Ramos (cell line): ENCODE data around the gene LAMB1.

ENCODE experiments used
- in situ Hi-C: fragments of 300-500 bp; cut with MboI; formaldehyde crosslinking; loops from one replicate; pipeline ENCODE4 v1.14.3; 2022; ENCODE audit warnings: low sequenced_read_pairs; ENCODE audit not compliant: unreplicated experiment

LAMB1 gene

DNA sequence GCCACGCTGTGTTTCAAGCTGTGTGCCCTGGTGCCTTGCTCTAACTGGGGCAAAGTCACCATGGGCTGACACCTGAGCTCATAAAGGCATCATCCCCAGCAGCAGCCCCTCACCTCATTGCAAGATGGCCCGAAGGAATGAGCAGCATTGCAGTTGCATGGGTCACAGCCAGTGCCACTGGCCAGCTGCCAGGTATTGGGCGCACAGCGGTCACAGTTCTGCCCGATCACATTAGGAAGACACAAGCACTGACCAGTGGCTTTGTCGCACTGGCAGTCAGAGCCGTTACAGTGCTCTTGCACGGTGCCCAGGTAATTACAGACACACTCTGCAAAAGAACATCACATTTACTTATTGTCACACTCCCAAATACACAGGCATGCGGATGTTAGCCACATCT, 51.1 kb downstream of the LAMB1 start:
- in situ Hi-C loops: no loop called here

DNA sequence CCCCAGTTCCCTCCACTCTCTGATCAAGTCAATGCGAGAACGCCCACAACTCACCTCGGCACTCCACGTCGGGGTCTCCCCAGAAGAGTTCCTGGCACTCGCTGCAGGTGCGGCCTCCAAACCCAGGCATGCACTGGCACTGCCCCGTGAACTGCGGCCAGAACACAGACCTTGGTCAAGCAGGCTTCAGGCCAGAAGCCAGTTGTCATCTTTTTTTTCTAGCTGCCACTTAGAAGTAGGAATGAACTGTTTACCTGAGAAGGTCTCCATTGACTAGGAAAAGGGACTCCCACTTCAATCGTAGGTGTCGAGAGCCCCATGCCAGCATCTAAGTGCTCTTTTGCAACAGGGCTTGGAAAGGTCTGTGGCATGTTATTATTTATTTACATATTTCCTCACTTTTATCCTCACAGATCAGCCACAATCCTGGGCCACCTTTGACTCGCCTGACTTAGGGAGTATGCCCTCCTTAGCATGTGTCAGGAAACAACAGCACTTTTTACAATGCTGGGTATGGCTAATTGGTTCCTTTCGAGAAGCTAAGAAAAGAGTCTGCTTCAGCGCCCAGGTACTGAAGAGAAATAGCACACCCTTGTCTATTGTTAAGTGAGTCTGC, 51.7 kb downstream of the LAMB1 start:
- in situ Hi-C loops: no loop called here

DNA sequence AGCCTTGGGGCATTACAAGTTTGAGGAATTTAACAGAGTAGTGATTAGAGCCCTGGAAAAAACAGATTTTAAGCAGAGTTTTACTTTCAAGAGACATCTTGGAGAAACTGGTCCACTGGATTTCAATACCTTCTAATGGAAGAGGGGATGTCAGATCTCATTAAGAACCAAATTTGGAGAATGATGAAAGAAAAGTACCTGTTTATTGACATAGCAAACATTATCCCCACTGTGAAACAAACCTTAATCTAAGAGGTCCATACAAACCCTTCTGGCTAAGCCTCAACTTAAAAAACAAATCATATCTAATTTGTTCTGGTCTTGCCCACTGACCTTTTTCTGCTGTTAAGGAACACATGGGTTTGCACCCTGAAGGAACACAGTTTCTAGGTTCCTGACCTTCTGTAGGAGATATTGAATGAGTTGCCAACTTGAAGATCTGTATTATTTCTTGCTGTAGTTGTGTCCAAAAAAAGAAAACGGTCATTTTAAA, 53.5 kb downstream of the LAMB1 start:
- in situ Hi-C loops: no loop called here

DNA sequence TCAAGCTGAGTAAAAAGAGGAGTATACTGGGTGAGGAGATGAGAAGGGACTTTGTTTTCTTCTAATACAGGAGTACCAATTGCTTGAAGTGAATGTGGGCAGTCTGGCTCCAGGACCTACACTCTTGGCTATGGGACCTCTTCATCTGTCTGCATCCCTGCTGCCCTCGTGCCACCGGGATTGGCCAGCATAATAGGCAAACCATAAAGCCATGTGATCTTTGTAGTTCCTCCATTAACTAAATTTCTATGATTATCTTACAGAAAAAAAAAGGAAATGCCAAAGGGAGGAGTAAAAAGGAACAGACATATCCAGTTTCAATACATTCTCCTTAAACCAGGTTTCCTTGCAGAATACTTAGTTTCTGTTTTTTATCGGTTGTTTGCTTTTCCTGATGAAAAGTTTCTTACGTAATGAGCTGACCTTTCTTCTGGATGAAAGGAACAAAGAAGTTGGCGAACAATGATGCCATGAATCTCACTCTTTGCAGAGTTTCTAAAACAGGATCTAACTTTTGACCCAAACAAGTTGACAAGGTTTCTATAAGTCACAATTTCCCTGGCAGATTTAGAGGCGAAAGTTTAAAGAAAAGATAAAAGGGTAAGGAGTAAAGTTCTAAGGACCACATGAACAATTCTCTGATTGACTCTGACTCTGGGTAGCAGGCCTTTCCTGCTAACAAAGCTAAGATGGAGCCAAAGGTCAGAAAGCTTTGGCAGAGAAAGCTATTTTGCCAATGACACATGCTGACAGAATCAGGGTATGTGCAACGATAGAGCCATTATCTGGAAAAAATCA, 54.1 kb downstream of the LAMB1 start:
- in situ Hi-C loops: no loop called here

DNA sequence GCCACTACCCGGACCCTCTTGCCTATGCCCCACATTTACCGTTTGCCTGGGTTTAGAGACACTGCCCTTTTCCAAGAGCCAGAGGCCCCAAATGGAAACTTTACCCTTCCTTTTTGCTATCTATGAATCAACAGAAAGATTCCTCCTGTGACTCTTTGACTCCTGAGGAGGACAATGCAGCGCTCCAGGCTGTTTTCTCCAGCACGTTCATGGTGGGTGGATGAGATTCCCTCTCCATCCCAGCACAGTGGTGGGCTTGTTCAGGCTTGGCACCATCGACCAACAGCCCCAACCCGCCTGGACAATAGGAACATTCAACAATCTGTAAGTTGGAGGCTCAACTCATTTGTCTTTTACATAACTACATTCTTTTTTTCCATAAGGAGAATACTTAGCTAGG, 56.1 kb downstream of the LAMB1 start:
- in situ Hi-C loops: no loop called here

DNA sequence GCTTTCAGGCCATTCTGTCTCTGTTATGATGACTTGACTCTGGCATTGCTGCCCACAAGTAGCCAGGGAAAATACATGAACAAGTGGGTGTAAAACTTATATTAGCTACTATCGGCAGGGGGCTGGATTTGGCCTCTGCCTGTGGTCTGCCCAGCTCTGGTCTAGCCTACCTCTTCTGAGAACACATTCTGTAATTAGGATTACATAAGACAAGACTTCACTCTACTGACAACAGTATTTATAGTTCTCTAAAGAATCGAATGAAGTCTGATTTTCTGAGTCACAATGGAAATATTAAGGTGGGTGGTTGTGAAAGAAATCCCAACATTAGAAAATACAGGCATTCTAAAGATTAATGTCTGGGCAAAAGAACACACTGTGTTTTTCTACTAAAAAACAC, 56.5 kb downstream of the LAMB1 start:
- in situ Hi-C loops: no loop called here

DNA sequence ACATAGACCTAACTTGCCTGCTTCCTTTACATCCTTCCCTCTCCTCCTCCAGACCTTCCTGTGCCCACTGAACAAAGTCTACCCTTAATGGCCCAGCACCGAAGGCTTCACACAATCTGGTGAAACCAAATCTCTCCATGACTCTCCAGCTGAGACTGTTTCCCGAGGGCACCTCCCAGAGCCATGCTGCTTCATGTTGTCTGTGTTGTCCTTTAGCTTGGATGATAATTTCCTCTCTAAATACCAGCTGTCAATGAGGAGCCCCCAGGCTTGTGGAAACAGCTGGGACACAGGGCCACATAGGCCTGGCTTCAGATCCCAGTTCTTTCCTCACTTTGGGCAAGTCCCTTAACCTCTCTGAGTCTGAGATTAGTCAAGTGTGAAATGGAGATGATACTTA, 57.6 kb downstream of the LAMB1 start:
- in situ Hi-C loops: no loop called here

DNA sequence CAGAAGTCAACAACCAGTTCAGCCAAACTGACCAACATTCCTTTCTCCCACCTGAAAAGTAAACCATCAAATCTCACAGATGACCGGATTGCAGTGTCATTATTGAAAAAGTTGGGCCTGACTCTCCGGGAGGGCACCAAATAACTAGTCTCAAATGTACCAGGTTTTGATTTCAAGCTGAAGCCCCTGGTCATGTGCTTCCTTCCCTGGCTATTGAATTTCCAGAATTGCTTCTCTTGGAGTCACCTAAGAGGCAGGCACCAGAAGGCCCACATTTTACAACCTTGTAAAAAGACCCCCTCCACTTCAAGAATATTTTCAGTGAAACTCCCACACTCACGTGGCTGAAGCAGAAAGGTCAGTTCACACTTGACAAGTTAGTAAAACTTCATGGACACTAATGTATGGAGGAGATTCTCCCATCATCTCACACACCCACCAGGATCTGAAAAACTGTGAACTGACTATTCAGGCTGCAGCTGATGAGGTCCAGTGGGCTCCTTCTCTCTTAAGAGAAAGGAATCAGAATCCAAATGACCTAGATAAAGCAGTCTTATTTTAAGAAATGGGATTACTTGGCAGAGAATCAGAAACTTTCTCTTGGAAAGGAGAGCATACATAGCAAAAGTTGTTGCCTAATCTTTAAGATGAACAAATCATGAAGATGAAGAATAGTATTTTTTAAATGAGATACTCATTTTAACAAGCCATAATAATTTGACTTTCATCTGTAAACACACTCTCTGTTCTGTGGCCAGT, 58.4 kb downstream of the LAMB1 start:
- in situ Hi-C loops: no loop called here

DNA sequence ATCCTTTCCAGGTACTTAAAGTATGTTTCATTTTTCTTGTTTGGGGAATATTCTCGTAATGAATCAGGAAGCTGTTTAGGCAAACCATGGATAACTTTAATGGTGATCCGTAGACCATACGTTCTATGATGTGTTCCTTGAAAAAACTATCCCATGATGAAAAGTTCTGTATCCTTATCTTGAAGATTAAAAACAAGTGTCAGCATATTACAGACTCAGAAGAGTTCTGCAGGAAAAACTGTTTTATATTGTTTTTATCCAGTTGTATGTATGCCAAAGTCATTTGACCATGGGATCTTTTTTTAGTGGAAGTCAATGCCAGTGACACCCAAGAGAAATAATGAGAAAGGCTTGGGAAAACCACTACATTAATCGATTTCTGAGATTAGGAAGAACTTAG, 59.9 kb downstream of the LAMB1 start:
- in situ Hi-C loops: no loop called here

DNA sequence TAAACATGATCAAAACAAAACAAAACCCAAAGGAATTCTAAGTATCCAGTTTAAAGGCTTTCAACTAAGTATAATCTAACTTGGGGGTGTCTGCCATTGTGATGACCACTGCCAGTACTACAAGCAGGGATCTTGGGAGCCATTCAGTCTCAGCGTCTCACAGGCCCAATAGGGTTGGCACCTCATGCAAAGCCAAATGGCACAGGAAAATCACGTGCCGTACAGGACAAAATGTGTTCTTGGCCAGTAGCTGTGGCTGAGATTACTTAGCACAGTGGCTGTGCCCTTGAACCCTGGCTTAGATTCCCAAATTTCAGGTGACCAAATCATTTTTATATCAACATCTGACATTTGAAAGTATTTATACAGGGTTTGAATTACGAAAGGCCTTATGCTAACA, 62.0 kb downstream of the LAMB1 start:
- in situ Hi-C loops: no loop called here

DNA sequence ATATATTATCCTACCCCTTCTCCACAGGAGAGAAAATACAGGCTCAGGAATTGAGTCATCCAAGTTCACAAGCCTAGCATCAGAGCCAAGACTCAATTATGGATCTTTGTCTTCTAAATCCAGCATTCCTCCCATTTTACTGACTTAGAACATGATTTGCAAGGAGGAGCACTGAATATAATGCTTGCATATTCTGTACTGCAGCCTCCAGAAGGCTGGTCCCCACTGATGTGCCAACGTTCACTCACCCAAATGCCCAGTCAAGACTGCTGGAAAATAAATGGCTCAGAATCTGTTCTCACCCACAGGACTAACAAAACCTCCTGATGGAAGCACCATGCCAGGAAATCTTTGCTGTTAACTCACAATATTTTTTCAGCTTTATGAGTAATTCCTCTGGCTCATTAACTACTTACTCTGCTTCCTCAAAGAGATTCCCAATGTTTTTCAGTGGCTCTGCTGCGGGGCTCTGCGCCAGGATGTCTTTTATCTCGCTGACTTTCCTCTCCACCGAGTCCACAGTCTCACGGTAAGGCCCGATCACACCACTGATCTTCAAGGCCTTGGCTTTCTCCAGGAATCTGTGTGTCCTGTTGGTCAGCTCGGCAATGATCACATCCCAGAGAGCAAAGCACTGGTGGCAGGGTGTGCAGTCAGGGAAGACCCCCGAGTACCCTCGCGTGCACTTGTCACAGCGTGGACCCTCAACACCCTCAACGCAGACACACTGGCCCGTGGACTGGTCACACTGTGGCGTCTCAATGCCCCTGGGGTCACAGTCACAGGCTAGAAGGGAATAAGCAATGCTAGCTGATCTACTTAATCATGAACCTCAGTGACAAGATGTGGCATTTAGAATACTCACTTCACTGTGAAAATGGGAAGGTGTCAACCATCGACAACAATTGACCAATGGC, 63.1 kb downstream of the LAMB1 start:
- in situ Hi-C loops: no loop called here

DNA sequence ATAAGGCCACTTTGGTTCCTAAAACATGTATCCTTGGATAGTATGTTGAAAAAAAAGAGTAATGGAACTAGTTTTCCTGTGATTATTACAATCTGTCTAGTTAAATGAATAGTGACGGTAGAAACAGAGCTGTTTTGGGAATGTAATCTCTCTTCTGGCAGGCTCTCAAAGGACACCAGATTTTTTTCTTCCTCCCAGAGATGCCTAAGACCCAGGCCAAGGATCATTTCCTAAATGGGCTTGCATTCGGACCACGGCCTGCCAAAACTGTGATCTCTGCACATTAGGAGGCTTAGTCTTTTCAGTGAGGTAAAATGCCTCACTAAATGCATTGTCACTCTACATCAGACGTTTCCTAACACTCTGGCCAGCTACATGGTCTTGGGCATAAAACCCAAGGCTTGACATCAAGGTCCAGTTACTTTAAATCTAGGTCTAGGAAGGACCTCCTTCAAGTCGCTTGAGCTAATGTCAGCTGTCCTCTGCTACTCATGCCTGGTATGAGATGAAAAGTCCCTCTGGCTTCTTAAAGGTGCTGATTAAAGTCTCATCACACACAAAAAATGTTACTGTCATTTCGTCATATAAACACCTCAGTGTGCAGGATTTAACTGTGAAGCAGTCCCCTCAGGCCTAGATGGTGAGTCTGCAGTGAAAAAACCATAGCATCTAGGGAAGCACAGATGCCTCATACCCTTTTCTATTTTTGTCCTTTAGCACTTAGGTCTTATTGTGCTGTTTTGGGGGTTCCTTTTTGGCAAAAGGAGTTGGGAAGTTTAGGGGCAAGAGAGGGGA, 64.3 kb downstream of the LAMB1 start:
- in situ Hi-C loops: no loop called here

DNA sequence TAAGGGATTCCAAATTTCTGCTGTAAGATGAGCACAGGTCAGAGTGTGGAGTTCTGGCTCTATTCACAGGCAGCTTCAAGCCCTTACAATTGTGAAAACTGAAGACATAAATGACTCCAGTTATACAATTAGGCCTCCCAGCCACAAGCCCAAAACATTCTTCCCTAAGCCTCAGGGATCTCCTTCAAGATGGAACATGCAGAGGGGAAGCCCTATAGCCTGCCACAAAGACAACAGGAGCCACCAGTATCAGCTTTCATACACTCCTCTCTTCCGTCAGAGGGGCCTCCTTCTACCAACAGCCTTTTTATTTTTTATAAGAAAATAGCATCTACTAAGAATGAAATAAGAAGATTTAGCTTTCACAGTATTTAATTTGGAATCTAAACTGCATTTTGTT, 65.4 kb downstream of the LAMB1 start:
- in situ Hi-C loops: no loop called here

DNA sequence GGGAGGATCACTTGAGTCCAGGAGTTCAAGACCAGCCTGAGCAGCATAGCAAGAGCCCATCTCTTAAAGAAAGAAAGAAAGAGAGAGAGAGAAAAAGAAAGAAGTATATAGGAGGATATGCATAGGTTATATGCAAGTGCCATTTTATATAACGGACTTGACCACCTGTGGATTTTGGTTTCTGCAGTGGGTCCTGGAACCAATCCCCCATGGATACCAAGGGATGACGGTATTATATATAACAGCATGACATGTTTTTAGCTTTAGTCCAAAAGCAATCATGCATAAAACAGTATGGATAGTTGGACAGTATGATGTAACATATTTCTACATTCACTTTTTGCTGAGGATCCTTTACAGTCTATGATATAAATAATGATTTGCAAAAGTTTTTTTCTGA, 66.6 kb downstream of the LAMB1 start:
- in situ Hi-C loops: no loop called here

DNA sequence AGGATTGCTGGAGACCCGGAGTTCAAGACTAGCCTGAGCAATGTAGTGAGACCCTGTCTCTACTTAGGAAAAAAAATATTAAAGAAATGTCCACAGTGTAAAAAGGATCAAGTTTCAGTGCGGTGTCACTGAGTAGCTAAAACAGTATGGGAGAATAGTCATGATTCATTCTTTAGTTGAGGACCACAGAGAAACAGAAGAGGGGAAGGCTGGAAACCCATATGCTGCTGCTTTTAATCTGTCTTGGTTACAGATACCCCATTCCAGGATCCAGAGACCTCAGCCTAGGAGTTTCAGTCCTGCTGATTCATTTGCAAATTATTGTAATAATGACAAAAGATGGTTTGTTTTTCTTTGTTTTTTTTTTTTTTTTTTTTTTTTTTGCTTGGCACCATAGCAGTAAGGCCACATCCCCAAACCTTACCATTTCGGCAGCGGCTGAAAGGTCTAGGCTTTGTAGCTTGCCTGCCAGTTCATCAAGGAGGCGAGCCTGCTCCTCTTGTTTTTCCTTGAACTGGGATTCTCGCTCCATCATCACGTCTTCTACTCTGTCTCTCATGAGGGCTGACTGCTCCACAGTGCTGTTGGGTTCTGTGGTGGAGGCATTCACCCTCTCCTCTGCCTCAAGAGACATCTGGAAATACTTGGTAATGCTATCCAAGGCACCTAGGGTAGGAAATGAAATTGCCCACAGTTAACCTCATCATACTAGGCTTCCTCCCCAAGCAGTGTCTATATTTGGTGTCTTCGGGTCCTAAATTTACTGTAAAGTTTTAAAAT, 67.8 kb downstream of the LAMB1 start:
- in situ Hi-C loops: no loop called here

DNA sequence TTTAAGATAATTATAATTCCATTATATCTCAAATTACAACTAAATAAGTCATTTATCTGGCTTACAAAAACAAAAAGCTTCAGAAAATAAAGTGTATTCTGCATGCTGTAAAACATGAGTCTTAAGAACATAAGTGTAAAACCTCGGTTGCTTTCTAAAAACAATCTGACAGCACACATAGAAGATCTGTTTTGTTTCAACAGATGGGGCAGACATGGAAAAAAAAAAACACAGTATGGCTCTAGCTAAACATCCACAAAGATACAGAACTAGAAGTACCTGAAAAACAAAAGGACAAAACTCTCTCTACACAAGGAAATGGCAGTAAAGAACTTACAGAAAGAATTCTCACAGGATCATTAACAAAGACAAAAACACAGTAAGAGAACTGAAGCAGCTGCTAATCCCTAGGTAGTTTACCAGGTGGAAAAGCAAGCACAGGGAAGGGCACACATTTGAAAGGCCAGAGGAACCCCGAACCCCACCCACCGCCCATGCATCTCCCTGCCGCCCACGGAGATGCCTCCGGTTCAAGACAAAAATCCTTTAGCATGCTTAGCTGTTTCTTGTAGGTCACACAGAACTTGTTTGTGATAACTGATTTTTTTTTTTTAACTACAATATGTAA, 69.5 kb downstream of the LAMB1 start:
- in situ Hi-C loops: no loop called here

DNA sequence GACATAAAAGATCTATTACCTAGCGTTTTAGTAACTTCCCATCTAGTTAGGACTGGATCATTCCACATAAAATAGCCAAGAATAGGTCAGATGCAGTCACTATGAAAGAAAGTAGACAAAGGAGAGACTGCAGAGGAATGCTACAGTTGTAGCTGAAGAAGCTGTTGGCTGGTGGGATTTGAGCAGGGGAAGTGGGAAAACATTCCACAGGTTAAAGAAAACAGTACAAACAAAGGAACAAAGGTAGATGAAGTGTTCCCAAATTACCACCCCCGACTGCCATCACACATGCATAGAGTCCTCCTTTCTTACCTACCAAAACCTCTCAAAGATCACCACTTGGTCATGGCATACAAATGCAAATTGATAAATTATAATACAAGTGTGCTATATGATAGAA, 70.2 kb downstream of the LAMB1 start:
- in situ Hi-C loops: no loop called here
